ENCODE measurements around the gene ADRA2B. TPM values are rescaled to one million over a fixed set of nuclear protein-coding genes. Genes with fewer than 3 reads are reported as not detected.

Gene ADRA2B
- total RNA-seq, 1 experiment from 2014 or later: 0.47 TPM

GRCh38 chr2:96109931-96110511, 6.3 kb downstream of the ADRA2B start:
- H3K36me3 ChIP-seq (ENCODE audit: control insufficient read depth in 1 of 2, insufficient read depth in 2 of 2, low read length in 2 of 2): no peaks in the 10 kb centered on the region
- CTCF ChIA-PET: no interaction called here
- H2AFZ ChIP-seq (ENCODE audit: low read depth, low read length, poor library complexity, severe bottlenecking): no peak overlapping the region
- DNase-seq (ENCODE audit: low read depth, low spot score) (no peak), ATAC-seq (no peak)
- H3K9me3 ChIP-seq (ENCODE audit: control insufficient read depth in 1 of 2, insufficient read depth in 1 of 2, low read depth in 1 of 2, low read length in 2 of 2): peaks cover 10 to 11% of the 10 kb centered on the region in 2 experiments; a peak in 2 of 4 replicates
- POLR2A ChIA-PET: interaction anchor here (0.6 kb wide), 1 partner anchor 411 kb away, joined by 3 read pairs; no protein-coding TSS in a partner anchor
- no peaks in the 10 kb centered on the region for H3K79me2 ChIP-seq (ENCODE audit: insufficient read depth, low read length)
- no peak overlapping the region for H3K9ac ChIP-seq (ENCODE audit: low read length)
- intact Hi-C loops (cut with micrococcal nuclease): no loop called here
- TF ChIP-seq SP1 (IDR thresholded peaks at IDR 0.05; ENCODE audit: low read depth): no peak
- TF ChIP-seq YY1 (IDR thresholded peaks at IDR 0.05; ENCODE audit: extremely low read depth, insufficient replicate concordance, low read depth, low read length): no peak
- TF ChIP-seq MAX (IDR thresholded peaks at IDR 0.05): no peak
- TF ChIP-seq SRF (IDR thresholded peaks at IDR 0.05; ENCODE audit: low read depth): no peak
- TF ChIP-seq POLR2A (IDR thresholded peaks at IDR 0.05; ENCODE audit: borderline replicate concordance, extremely low read depth, insufficient read depth, insufficient read length): no peak
- no peak for TF ChIP-seq REST (IDR thresholded peaks at IDR 0.05; ENCODE audit: low read depth)
- no peak for TF ChIP-seq ATF3 (IDR thresholded peaks at IDR 0.05)
- TF ChIP-seq EGR1 (IDR thresholded peaks at IDR 0.05; ENCODE audit: low read depth): no peak
- no peak for TF ChIP-seq RAD21 (IDR thresholded peaks at IDR 0.05; ENCODE audit: low read depth)
- TF ChIP-seq ZNF274 (IDR thresholded peaks at IDR 0.05; ENCODE audit: low read depth, low read length): no peak
- TF ChIP-seq ZFX (IDR thresholded peaks at IDR 0.05): no peak
- TF ChIP-seq CBX3 (IDR thresholded peaks at IDR 0.05; ENCODE audit: low read depth): no peak
- no peak for TF ChIP-seq ELF1 (IDR thresholded peaks at IDR 0.05; ENCODE audit: borderline replicate concordance, low read depth)
- TF ChIP-seq EZH2 (IDR thresholded peaks at IDR 0.05): no peak
- no peak for TF ChIP-seq TCF7L2 (IDR thresholded peaks at IDR 0.05; ENCODE audit: borderline replicate concordance, extremely low read depth, insufficient read depth, insufficient read length)
- no TSS peak for BruUV-seq (replicated peaks)
- H3K27ac ChIP-seq (ENCODE audit: low read depth, low read length): no peak overlapping the region
- H3K4me3 ChIP-seq (replicated peaks in 1 of 2; ENCODE audit: low read depth in 1 of 2, low read length in 2 of 2): no peak overlapping the region
- H4K20me1 ChIP-seq (ENCODE audit: insufficient read depth): no peaks in the 10 kb centered on the region
- H3K4me2 ChIP-seq (ENCODE audit: low read length): no peak overlapping the region
- RAD21 ChIA-PET (ENCODE audit: low non-redundant PET in 1 of 2, low total read pairs in 2 of 2, uncharacterized antibody in 2 of 2, unreplicated experiment in 2 of 2): no interaction called here
- H3K4me1 ChIP-seq (ENCODE audit: control insufficient read depth in 1 of 2, insufficient read depth in 2 of 2, low read length in 2 of 2): no peaks in the 10 kb centered on the region
- no peaks in the 10 kb centered on the region for H3K9me2 ChIP-seq (ENCODE audit: insufficient read depth)
- H3K27me3 ChIP-seq (ENCODE audit: insufficient read depth, low read length): no peaks in the 10 kb centered on the region

Measured in HCT116 (cell line).